ENCODE measurements around the gene TRAF7. TPM values are rescaled to one million over a fixed set of nuclear protein-coding genes. Genes with fewer than 3 reads are reported as not detected.

The TRAF7 gene
- total and polyA plus RNA-seq, 2 of the 13 experiments (the other 11 are each of a cell fraction or from before 2014, with no cell fraction given) = 47.9 to 65.6 TPM

DNA sequence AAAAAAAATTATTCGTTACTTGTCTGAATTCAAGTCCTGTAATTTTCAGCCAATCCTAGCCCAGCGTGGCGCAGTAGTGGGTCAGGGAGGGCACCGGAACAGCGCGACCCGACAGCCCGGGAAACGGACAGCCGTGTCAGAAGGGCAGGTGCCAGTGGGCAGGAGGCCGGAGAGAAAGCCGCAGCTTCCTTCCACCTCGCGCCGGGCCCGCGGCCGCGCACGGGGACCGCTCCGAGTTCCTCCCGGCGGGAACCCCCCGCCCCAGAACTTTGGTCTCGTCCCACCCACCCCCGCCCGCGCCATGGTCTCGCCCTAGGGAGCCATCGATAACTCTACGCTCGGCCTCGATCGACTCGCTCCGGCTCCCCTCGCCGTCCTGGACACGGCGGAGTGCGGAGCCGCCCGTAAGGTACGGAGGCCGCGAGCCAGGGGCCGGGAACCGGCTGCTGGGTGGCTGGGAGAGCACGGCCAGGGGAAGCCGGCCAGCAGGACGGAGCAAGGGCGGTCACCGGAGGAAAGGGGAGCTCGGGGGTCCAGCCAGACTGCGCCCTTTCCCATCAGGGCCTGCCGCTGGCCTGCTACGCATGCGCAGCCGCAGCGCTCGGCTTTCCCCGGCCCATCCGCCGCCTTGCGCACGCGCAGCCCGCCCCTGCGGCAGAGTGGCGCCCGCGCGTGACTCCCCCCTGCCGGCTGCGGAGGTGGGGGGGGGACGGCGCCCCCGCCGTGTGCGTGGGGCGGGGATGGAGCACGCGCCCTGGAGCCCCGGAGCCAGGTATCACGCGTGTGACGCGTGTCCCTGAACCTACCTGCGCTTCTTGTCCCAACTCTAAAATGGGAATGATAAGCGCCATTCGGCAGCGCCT is 49.8 kb downstream of the TRAF7 start, which contains the start of gene MLST8 (continued):
- TF ChIP-seq RERE (CRISPR knock-in tag; IDR thresholded peaks at IDR 0.05; ENCODE audit: low read depth) (no peak), MIXL1 (CRISPR knock-in tag; IDR thresholded peaks at IDR 0.05) (0 out of 2 replicates have a peak, but pooled peaks have one; percentile 30), NRL (CRISPR knock-in tag; IDR thresholded peaks at IDR 0.05; ENCODE audit: borderline replicate concordance) (peak; percentile 32; the same call in 1 of the 2 replicates), NR2F2 (IDR thresholded peaks at IDR 0.05; ENCODE audit: borderline replicate concordance, low read depth) (peak; percentile 3; the same call in 1 of the 2 replicates), RBM22 (optimal IDR thresholded peaks at IDR 0.05; ENCODE audit: low read length) (no peak), ZNF510 (CRISPR knock-in tag; IDR thresholded peaks at IDR 0.05; ENCODE audit: low read depth) (peak; percentile 22; the same call in 1 of the 2 replicates), ZBTB7A (CRISPR knock-in tag; IDR thresholded peaks at IDR 0.05) (peak; percentile 56; the same call in 1 of the 2 replicates), ETV5 (CRISPR knock-in tag; IDR thresholded peaks at IDR 0.05; ENCODE audit: borderline replicate concordance) (peak; percentile 9; the same call in 1 of the 2 replicates), ZNF34 (CRISPR knock-in tag; IDR thresholded peaks at IDR 0.05; ENCODE audit: borderline replicate concordance) (peak; percentile 84; the same call in 1 of the 2 replicates), ZXDC (CRISPR knock-in tag; IDR thresholded peaks at IDR 0.05) (0 out of 2 replicates have a peak, but pooled peaks have one; percentile 49), KLF16 (CRISPR knock-in tag; IDR thresholded peaks at IDR 0.05) (peak in 1 of 2 experiments; percentile 60; a peak in 1 of 4 replicates), YEATS2 (CRISPR knock-in tag; IDR thresholded peaks at IDR 0.05; ENCODE audit: borderline replicate concordance) (peak; percentile 74; the same call in 1 of the 2 replicates)
- TF ChIP-seq, protein P1, sequence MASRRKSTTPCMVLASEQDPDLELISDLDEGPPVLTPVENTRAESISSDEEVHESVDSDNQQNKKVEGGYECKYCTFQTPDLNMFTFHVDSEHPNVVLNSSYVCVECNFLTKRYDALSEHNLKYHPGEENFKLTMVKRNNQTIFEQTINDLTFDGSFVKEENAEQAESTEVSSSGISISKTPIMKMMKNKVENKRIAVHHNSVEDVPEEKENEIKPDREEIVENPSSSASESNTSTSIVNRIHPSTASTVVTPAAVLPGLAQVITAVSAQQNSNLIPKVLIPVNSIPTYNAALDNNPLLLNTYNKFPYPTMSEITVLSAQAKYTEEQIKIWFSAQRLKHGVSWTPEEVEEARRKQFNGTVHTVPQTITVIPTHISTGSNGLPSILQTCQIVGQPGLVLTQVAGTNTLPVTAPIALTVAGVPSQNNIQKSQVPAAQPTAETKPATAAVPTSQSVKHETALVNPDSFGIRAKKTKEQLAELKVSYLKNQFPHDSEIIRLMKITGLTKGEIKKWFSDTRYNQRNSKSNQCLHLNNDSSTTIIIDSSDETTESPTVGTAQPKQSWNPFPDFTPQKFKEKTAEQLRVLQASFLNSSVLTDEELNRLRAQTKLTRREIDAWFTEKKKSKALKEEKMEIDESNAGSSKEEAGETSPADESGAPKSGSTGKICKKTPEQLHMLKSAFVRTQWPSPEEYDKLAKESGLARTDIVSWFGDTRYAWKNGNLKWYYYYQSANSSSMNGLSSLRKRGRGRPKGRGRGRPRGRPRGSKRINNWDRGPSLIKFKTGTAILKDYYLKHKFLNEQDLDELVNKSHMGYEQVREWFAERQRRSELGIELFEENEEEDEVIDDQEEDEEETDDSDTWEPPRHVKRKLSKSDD (CRISPR knock-in tag; IDR thresholded peaks at IDR 0.05; ENCODE audit: low read depth) = peak; percentile 63; the same call in 1 of the 2 replicates
- TF ChIP-seq, protein P2, sequence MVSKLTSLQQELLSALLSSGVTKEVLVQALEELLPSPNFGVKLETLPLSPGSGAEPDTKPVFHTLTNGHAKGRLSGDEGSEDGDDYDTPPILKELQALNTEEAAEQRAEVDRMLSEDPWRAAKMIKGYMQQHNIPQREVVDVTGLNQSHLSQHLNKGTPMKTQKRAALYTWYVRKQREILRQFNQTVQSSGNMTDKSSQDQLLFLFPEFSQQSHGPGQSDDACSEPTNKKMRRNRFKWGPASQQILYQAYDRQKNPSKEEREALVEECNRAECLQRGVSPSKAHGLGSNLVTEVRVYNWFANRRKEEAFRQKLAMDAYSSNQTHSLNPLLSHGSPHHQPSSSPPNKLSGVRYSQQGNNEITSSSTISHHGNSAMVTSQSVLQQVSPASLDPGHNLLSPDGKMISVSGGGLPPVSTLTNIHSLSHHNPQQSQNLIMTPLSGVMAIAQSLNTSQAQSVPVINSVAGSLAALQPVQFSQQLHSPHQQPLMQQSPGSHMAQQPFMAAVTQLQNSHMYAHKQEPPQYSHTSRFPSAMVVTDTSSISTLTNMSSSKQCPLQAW (CRISPR knock-in tag; IDR thresholded peaks at IDR 0.05) = peak; percentile 73
